ENCODE results near the gene IFIT5.
"Not testable (repeated sequence)": the region's sequence is repeated elsewhere in the genome, so short reads cannot be mapped to it uniquely, and the experiment has no call there.

Gene IFIT5, protein sequence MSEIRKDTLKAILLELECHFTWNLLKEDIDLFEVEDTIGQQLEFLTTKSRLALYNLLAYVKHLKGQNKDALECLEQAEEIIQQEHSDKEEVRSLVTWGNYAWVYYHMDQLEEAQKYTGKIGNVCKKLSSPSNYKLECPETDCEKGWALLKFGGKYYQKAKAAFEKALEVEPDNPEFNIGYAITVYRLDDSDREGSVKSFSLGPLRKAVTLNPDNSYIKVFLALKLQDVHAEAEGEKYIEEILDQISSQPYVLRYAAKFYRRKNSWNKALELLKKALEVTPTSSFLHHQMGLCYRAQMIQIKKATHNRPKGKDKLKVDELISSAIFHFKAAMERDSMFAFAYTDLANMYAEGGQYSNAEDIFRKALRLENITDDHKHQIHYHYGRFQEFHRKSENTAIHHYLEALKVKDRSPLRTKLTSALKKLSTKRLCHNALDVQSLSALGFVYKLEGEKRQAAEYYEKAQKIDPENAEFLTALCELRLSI
- 7.8 to 240 (median 28.6) reads per million in 17 experiments for total RNA-seq

DNA sequence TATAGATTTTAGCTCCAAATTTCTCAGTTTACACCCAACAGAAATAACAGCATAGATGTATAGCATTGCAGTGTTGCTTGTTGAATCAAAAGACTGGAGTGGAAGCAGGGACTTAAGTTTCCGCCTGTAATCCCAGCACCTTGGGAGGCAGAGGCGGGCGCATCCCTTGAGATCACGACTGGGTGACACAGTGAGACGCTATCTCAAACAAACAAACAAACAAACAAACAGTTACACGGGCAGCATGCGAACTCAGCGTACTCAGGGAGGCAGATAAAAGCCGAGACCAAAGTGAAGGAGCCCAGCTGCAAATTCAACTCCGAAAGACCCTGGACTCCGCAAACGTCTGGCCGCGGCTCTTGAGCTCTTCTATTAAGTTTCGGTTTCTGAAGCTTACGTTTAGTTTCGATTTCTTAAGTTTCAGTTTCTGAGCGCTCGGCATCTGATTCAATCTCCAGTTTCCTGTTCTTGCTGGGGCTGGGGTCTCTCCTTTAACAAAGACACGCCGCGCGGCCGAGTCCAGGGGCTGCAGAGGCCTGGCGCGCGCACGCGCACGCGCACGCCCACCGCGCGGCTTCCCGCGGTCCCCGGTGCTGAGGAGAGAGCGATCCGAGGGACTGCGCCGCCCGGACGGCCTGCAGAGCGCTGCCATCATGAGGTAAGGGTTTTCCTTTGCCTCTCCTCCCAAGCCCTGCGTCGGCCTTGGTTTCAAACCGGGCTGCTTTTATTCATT lies at the start of gene IFIT5:
Gene IFIT5, plus strand, starts transcription at position 423 of the 733 bp plus-strand sequence. Its CDS starts 231 bp downstream, at position 654.
- DNase-seq = peak; percentile 48 to 83 (median 63)

DNA sequence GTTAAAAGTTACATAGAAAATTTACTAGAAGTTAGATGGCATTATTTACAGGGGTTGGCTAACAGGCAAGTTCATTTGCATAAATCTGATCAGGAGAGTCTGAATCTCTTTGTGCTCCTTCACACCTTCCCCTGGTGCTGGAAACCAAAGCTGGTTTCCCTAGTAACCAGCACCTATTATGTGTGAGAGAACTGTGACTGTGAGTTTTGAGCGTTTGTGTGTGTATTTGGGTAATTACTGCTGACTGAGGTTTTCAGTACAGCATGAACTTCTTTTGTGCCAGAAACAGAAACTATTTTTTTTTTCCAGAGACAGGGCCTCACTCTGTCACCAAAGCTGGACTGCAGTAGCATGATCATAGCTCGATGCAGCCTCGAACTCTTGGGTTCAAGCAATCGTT lies 46.8 kb upstream of the IFIT5 start:
- no peak for DNase-seq

DNA sequence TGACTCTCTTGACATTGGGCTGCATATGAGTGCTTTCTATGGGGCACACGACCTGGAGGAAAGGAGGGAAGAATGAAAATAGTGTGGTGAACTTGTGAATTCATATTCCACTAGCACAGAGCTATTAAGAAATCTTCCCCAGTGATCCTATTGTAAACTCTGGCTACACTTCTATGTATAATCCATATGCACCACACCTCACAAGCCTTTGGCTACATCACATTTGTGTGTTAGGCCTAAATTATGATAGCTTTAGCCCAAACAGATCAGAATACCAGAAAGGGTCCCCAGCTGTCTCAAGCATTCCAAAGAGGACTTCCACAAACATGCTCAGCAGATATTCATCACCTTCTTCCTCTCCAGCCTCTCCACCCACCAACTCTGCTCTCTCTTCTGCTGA lies 46.2 kb upstream of the IFIT5 start:
- DNase-seq = no peak

DNA sequence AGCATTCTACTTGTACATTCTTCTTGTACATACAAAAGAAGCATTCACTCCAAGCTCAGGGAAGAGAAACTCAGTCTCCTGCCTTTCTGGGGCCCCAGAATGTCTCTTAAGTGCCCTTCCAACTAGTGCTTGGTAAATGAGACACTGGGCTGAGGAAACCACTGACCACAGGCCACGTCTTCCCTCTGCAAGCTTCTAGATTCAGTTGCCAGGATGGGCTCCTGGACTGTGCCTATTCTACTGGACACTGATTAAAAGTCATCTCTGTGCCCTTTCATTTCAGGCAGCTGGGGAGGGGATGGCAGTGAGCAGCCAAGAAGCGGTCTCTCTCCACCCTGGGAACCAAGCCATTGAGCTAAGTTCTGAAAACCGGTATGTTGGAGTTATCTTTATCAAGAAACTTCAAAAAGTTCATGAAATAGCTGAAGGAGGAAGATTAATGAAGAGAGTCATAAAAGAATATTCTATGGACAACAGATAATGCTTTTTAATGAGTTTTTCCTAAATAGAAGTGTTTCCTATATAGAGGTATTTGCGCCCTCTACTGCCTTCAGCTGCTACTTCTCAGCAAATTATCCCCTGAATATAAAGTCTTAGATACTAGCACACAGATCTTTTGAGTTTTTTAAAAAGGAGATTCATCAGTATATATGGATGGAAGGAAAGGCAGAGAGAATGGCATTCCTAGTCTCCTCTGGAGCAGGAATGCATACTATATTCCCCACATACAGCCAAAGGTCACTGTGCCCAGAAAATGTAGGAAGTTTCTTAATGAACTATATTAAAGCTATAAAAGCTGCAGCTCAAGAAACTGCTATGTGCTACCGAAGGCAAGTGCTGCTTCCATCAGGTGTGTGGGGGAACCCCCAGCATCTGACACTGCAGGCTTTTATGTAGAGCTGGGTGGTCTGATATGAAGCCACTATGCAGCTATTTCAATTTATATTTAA lies 44.9 kb upstream of the IFIT5 start:
- peak in 3 of 4 experiments; percentile 54 to 71 (median 58) for DNase-seq

DNA sequence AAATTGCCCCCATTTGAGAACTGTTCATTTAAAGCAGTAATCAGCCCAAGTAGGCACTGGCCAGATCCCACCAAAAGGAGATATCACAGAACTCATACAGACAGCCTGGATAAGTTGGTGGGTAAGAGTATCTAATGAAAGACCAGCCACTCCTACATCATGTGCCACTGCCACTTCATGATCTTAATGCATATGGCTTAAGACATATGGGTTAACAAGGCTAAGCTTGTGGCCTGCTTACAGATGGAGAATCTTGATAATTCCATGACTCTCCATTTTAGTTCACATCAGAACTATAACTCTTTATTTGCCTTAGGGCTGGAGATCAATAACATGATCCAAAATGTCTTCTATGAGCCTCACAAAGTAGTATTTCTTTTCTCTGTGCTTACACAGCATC lies 43.3 kb upstream of the IFIT5 start:
- DNase-seq = no peak

DNA sequence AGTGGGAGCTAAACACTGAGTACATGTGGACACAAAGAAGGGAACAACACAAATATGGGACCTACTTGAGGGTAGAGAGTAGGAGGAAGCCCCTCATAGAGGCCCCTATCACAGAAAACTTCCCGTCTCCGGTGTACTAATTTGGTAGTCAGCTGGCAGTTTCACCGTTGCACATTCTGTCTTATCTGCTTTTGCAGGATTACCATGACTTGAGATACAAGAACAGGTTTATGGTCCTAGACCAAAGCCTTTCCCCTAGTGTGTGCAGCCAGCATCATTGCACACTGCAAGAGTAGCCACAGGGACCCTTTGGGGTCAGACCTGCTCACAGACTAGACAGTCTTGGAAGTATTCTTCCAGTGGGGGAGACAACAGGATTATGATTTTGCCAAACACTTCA lies 42.4 kb upstream of the IFIT5 start:
- no peak for DNase-seq

- peak; percentile 47 to 70 (median 53) for DNase-seq
These were observed 40.3 kb upstream of the IFIT5 start for GRCh38 chr10:89373916-89374711.

GRCh38 chr10:89374713-89375141 lies 39.6 kb upstream of the IFIT5 start:
- DNase-seq = no peak

DNA sequence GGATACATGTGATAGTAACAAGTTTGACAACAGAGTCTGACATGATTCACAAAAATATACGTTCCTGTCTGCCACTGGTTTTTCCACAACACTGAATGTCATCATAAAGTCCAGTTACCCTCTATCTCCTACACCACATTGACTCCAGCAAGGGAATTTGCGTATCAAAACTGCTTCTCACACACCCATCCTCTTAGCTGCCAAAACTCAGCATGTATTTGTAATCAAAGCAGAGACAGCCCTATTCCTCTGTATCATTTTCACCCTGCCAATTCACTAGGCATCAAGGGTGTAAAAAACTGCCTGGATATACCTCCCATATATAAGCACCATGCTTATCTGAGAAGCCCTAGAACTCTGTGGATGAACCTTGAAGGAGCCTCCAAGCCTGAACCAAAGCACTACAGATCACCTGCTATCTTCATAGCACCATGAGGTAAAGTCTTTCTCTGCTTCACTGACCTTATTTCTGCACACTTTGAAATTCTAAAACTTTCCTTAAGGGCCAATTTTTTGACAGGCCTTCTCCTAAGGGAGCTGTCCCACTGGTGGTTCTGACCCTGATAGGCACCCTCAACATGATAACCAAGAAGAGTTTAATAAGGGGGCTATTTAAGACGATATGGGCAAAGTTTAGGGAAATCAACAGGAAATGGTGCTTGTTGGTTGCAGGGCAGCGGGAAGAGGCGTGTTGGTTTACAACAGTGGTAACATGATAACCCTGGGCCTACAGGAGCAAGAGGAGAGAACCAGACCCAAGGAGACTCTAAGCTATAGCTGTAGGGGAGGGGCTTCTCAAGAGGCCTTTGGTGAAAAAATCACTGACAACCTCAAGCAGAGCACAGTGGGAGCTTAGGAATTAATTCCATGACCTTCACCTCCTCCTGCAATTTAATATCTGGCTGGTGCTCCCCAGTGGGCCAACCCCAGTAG lies 36.4 kb upstream of the IFIT5 start, which contains the start of gene IFIT1B:
Gene IFIT1B, plus strand, starts transcription at position 352 of the 933 bp plus-strand sequence. Its CDS starts 80 bp downstream, at position 432.
- no peak for DNase-seq

GRCh38 chr10:89379103-89379502 lies 35.3 kb upstream of the IFIT5 start:
- no peak for DNase-seq

DNA sequence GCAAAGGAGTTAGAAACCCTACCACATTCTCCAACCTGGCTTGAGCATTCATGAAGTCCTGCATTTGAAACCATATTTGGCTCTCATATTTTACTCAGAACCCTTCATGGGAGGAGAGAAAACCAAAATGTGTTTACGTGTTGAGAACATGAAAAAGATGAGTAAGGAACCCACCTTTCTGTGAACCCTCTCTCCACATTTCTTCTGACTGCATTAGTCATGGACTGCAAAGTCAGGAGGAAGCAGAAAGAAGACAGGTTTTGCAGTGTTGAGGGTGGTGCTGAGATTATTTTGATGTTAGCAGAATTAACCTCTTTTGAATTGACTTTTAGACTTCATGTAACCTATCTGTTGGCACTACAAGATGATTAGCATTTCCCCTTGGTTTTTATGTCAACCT lies 31.6 kb upstream of the IFIT5 start:
- no peak for DNase-seq

GRCh38 chr10:89384474-89385340 lies 29.7 kb upstream of the IFIT5 start:
- peak; percentile 65 to 94 (median 78) for DNase-seq

- DNase-seq = no peak
These were observed 25.6 kb upstream of the IFIT5 start for GRCh38 chr10:89388806-89389205.

- peak in 3 of 4 experiments; percentile 27 to 34 (median 28) for DNase-seq
These were observed 25.1 kb upstream of the IFIT5 start for GRCh38 chr10:89389254-89389653.

- DNase-seq = no peak
These were observed 23.7 kb upstream of the IFIT5 start for GRCh38 chr10:89390476-89391225.

- DNase-seq = not testable (repeated sequence)
These were observed 23.2 kb upstream of the IFIT5 start for GRCh38 chr10:89391226-89391576.

- DNase-seq = peak; percentile 63 to 92 (median 74)
These were observed 22.2 kb upstream of the IFIT5 start, which contains the start of gene IFIT1 for GRCh38 chr10:89391907-89392756. Gene IFIT1, plus strand, starts transcription at chr10:89392623. Its CDS starts 90 bp downstream, at chr10:89392713.

Data from suppressor macrophage (primary cell).